Esophagus muscularis mucosa (tissue), 3 donors: ENCODE results near the gene UCK2.

ENCODE experiments used
- CTCF ChIP-seq, 3 experiments: fragments of 200-600 bp in 2 of 3; fragments of 450-650 bp in 1 of 3; sonication (generic) in 2 of 3; IDR thresholded peaks; one replicate each; pipeline ENCODE4 v1.5.1; 2017 to 2019; ENCODE audit warnings: antibody characterized with exemption in 3 of 3, mild to moderate bottlenecking in 2 of 3, moderate library complexity in 1 of 3
- POLR2A ChIP-seq: fragments of 450-650 bp; IDR thresholded peaks from one replicate; pipeline ENCODE4 v1.6.1; 2017; ENCODE audit warnings: antibody characterized with exemption, moderate library complexity, mild to moderate bottlenecking, low read depth
- POLR2AphosphoS5 ChIP-seq, 2 donors: sonication (generic); formaldehyde crosslinking; IDR thresholded peaks; one replicate each; pipeline ENCODE4 v1.6.1; 2017; ENCODE audit warnings: antibody characterized with exemption in 2 of 2

GRCh38 chr1:165875604-165876003 lies 48.2 kb downstream of the UCK2 start:
- no peak for TF ChIP-seq CTCF (IDR thresholded peaks at IDR 0.05)
- TF ChIP-seq POLR2AphosphoS5 (IDR thresholded peaks at IDR 0.05), result no peak
- no peak for TF ChIP-seq POLR2A
